Measurements from ENCODE around the gene THBS1.

The THBS1 gene

GRCh38 chr15:39589193-39589814 is 8.4 kb downstream of the THBS1 start:
- TF ChIP-seq GATA2 (IDR thresholded peaks at IDR 0.05; ENCODE audit: low read depth, low read length) (no peak), GATA3 (IDR thresholded peaks at IDR 0.05; ENCODE audit: low read depth, low read length) (no peak)

GRCh38 chr15:39589815-39590644 is 9.2 kb downstream of the THBS1 start:
- no peak for TF ChIP-seq GATA3 (IDR thresholded peaks at IDR 0.05; ENCODE audit: low read depth, low read length)
- TF ChIP-seq GATA2 (IDR thresholded peaks at IDR 0.05; ENCODE audit: low read depth, low read length) = no peak

GRCh38 chr15:39591141-39591895 is 10.4 kb downstream of the THBS1 start:
- no peak for TF ChIP-seq GATA2 (IDR thresholded peaks at IDR 0.05; ENCODE audit: low read depth, low read length)

GRCh38 chr15:39591896-39592315 is 11.0 kb downstream of the THBS1 start:
- no peak for TF ChIP-seq GATA3 (IDR thresholded peaks at IDR 0.05; ENCODE audit: low read depth, low read length)
- no peak for TF ChIP-seq GATA2 (IDR thresholded peaks at IDR 0.05; ENCODE audit: low read depth, low read length)

- no peak for TF ChIP-seq GATA2 (IDR thresholded peaks at IDR 0.05; ENCODE audit: low read depth, low read length)
- no peak for TF ChIP-seq GATA3 (IDR thresholded peaks at IDR 0.05; ENCODE audit: low read depth, low read length)
These were observed 11.6 kb downstream of the THBS1 start for GRCh38 chr15:39592500-39592899.

- TF ChIP-seq GATA3 (IDR thresholded peaks at IDR 0.05; ENCODE audit: low read depth, low read length) (no peak), GATA2 (IDR thresholded peaks at IDR 0.05; ENCODE audit: low read depth, low read length) (no peak)
These were observed 12.3 kb downstream of the THBS1 start for GRCh38 chr15:39593071-39593655.

GRCh38 chr15:39593656-39594445 is 13.0 kb downstream of the THBS1 start:
- TF ChIP-seq GATA2 (IDR thresholded peaks at IDR 0.05; ENCODE audit: low read depth, low read length) (no peak), GATA3 (IDR thresholded peaks at IDR 0.05; ENCODE audit: low read depth, low read length) (no peak)

GRCh38 chr15:39594446-39595337 is 13.8 kb downstream of the THBS1 start:
- TF ChIP-seq GATA3 (IDR thresholded peaks at IDR 0.05; ENCODE audit: low read depth, low read length) (no peak), GATA2 (IDR thresholded peaks at IDR 0.05; ENCODE audit: low read depth, low read length) (no peak)

- TF ChIP-seq GATA3 (IDR thresholded peaks at IDR 0.05; ENCODE audit: low read depth, low read length) = no peak
- TF ChIP-seq GATA2 (IDR thresholded peaks at IDR 0.05; ENCODE audit: low read depth, low read length) = no peak
These were observed 14.7 kb downstream of the THBS1 start for GRCh38 chr15:39595338-39596221.

GRCh38 chr15:39596358-39597051 is 15.6 kb downstream of the THBS1 start:
- no peak; the same call in 1 of the 2 replicates for TF ChIP-seq GATA2 (IDR thresholded peaks at IDR 0.05; ENCODE audit: low read depth, low read length)
- no peak for TF ChIP-seq GATA3 (IDR thresholded peaks at IDR 0.05; ENCODE audit: low read depth, low read length)

- TF ChIP-seq GATA2 (IDR thresholded peaks at IDR 0.05; ENCODE audit: low read depth, low read length) (no peak), GATA3 (IDR thresholded peaks at IDR 0.05; ENCODE audit: low read depth, low read length) (no peak)
These were observed 16.5 kb downstream of the THBS1 start for GRCh38 chr15:39597336-39597735.
